Measurements from ENCODE around the gene EAF2.
"Not testable (repeated sequence)": the region's sequence is repeated elsewhere in the genome, so short reads cannot be mapped to it uniquely, and the experiment has no call there.

Gene EAF2

DNA sequence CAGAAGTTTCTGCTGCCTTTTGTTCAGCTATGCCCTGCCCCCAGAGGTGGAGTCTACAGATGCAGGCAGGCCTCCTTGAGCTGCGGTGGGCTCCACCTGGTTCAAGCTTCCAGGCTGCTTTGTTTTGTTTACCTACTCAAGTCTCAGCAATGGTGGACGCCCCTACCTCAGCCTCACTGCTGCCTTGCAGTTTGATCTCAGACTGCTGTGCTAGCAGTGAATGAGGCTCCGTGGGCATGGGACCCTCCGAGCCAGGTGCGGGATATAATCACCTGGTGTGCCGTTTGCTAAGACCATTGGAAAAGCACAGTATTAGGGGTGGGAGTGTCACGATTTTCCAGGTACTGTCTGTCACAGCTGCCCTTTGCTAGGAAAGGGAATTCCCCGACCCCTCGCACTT, 28.2 kb downstream of the EAF2 start:
- not testable (repeated sequence) for DNase-seq (ENCODE audit: low spot score)

DNA sequence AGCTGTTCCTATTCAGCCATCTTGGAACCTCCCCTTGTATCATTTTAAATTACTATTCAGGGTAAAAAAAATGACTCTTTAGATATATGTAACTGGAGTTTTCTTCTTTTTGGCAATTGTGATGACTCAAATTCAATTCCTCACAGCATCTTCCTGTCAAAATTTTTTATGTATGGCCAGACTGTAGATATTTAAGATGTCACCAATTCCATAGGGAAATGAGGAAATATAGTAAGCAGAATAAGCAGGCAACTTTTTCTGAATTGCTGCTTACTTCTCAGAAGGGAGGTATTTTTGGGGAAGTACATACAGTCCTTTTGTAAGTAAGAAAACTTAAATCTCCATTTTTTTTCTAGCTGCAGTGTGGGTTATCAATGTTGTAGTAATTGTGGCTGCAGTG, 28.8 kb downstream of the EAF2 start:
- no peak for DNase-seq (ENCODE audit: low spot score)

DNA sequence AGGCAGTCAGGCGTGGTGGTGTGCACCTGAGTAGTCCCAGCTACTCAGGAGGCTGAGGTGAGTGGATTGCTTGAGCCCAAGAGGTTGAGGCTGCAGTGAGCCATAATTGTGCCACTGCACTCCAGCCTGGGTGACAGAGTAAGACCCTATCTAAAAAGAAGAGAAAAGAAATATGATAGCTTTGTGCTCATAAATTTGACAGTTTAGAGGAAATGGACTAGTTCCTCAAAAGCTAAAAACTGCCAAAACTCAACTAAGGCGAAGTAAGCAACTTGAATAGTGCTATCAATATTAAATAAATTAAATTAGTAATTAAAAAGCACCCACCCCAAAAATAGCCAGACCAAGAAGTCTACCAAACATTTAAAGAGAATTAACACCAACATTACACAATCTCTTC, 34.7 kb downstream of the EAF2 start:
- DNase-seq (ENCODE audit: low spot score), result no peak

DNA sequence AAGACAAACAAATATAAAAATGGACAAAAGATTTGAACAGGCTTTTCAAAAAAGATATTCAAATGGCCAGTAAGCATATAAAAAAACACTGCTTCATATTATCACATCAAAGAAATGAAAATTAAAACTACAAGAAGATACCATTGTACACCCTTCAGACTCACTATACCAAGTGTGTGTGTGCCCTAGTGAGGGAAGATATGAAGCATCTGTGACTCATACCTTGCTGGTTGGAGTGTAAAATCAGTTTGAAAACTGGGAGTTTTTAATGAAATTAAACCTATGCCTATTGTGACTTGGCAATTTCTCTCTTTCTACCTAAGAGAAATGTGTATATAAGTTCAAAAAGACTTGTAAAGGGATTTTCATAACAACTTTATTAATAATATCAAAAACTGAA, 35.7 kb downstream of the EAF2 start:
- no peak for DNase-seq (ENCODE audit: low spot score)

DNA sequence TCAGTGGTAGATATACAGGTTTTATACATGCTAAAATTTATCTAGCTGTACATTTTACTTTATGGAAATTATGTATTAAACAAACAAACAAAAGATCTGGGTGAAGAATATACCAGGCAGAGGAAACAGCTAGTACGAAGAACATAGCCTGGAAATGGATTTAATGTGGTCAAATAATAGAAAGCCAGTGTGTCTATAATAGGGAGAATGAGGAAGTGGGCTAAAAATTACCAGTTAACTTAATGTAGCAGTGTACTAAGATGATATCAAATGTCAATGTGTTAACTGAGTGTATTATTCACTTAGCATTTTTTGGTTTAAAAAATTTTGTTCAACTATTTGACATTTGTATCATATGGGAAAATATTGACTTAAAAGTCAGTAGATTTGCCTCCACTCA, 36.4 kb downstream of the EAF2 start:
- DNase-seq (ENCODE audit: low spot score), result no peak

DNA sequence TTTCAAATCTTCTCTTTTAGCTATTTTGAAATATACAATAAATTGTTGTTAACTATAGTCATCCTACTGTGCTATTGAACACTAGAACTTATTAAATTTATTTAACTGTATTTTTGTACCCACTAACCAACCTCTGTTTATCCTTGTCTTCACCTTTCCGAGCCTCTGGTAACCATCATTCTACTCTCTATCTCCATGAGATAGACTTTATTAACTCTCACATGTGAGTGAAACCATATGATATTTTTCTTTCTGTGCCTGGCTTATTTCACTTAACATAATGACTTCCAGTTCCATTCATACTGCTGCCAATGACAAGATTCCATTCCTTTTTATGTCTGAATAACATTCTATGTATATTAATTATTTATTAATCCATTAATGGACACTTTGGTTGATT, 43.4 kb downstream of the EAF2 start:
- DNase-seq (ENCODE audit: low spot score), result no peak

DNA sequence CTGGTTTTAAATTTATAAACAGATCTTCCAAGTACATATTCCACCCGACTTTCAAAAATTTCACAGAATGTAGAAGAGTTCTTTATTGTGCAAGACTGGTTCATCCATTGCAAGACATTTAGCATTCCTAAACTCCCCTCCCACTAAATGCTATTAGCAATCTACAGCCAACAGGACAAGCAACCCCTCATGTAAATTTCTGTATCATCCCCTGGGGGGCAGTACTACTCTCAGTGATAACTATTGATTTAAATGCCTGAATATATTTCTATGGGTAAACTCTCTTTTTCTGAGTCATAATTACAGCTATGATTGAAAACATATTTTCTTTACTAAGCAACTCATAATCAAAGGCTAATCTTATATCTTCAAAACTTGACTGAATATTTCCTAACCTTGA, 48.5 kb downstream of the EAF2 start:
- DNase-seq (ENCODE audit: low spot score), result no peak

DNA sequence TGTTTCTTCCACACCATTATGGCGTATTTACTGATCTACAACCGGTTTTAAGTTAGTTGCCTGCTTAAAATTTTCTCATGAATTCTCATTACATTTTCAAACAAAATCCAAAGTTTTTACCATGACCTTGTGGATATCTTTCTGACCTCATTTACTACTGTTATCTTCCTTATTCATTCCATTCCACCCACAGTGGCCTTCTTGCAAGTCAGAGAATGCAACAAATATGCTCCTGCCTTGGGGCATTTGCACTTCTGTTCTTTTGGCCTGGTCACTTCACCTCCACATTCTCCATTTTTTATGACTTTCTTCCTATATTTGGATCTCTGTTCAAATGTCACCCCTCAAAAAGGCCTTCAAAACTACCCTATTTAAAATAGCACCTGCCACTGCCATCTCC, 50.4 kb downstream of the EAF2 start:
- DNase-seq (ENCODE audit: low spot score), result no peak

DNA sequence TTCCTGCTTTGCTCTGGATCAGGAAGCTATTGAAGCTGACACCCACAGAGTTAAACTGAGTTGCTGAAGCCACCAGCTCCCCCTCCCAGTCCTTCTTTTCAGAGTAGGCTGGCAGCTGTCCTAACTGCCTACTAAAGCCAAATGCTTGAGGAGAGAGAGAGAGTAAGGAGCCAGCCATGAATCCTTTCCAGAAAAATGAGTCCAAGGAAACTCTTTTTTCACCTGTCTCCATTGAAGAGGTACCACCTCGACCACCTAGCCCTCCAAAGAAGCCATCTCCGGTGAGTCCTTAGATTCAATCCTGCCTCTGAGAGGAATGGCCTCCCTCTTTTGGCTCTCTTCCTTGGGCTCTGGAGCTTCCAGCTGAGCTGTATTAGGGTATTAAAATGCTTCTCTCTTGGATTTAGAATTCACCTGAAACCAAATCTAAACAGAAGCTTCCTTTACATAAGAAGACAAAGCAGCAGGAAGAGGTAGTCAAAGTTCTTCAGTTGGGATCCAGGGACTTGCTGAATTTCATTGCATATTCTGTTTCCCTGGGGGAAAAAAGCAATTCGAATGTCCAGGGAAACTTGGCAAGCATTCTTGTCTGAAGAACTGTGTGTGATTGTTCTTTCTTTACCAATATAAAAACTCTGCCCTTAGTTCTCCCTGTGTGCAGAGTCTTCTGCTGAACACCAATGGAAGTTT, 59.4 kb downstream of the EAF2 start, which contains the start of gene SLC15A2:
SLC15A2 (plus strand) TSS at position 101 of the 690 bp plus-strand sequence; CDS start at position 177, 76 bp downstream.
- DNase-seq (ENCODE audit: low spot score), result no peak

DNA sequence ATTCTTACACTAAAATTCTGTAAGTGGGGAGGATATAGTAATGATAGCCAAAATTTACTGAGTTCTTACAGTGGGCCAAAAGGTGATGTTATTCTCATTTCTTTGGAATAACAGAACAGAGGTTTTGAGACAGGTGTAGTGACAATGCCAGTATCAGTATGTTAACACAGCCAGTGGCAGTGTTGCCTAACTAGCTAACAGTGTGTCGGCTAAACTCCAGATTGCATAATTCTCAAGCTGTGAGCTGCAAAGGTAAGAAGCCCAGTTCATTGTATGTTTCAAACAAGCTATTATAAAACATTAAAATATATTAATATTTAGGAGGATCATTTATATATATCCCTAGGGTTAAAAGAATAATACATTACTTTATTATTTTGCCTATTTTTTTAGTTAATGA, 60.1 kb downstream of the EAF2 start:
- no peak for DNase-seq (ENCODE audit: low spot score)

DNA sequence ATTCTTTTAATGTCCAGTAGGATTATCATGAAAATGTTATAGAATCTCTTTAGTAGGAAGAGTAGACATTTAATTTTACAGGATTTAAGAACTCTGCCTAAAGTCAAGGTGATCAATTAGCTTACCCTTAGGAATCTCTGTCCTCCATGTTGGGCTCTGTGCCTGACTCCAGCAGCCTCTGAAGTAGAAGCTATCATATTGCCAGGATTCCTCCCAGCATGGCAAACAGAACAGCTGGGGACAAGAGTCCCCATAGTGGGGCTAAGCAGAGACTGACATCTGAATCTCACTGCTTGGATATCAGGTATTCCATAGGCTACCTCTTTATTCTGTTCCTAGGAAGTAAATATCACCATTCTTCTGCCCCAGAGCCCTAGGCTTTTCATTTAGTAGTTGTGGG, 60.7 kb downstream of the EAF2 start:
- DNase-seq (ENCODE audit: low spot score), result no peak

DNA sequence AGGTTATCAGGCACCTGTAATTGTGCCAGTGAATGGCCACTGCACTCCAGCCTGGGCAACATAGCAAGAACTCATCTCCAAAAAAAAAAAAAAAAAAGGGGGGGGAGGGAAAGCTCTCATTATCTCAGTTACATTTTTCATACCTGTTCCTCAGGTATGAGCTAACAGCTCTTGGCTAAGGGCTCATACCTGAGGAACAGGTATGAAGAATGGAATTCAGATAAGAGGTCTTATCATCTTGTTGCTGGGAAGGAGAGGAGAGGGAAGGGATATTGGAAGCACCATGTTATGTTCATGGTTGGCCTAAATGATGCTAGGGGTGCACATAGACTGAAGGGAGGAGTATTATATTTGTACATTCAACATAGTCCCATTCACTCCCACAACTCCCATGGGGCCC, 61.8 kb downstream of the EAF2 start:
- DNase-seq (ENCODE audit: low spot score), result no peak

DNA sequence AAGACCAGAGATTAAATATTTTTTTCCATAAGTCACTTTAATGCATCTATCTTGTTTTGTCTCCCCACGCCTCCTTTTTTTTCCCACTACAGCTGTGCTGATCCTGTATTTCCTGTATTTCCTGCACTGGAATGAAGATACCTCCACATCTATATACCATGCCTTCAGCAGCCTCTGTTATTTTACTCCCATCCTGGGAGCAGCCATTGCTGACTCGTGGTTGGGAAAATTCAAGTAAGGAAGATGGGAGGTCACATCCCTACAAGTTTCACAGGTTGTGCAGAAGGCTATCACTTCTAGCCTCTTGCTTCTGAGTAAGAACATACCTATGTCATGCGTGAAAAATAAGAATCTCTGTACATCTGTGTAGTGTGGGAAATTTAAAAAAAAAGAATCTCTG, 62.3 kb downstream of the EAF2 start:
- DNase-seq (ENCODE audit: low spot score), result no peak

DNA sequence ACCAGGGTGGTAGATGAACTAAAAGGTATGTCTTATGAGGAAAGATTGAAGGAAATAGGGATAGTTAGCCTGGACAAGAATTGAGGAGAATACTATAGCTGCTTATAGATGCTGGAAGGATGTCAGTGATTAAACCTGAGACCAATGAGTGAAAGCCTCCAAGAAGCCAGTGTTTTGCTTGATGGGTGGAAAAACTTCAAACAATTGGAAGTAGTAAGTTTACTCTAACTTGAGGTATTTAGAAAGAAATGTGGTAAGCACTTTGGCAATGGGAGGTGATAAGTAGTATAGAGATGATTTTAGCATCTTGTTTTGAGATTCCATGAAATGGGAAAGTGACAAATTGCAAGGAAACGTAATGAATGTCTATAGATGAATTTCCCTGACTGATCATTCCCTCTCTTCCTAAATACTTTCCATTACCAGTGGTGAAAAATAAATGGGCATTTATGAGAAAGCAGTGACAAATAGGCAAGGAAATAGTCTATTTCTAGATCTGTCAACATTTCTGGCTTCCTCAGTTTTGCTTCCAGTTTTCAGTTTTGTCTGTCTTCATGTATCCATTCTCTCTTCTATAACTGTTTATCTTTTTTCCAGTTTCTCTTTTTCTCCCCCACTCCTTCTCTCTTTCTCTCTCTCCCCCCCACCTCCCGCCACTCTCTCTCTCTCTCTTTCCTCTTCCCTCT, 78.4 kb downstream of the EAF2 start:
- no peak for DNase-seq (ENCODE audit: low spot score)

DNA sequence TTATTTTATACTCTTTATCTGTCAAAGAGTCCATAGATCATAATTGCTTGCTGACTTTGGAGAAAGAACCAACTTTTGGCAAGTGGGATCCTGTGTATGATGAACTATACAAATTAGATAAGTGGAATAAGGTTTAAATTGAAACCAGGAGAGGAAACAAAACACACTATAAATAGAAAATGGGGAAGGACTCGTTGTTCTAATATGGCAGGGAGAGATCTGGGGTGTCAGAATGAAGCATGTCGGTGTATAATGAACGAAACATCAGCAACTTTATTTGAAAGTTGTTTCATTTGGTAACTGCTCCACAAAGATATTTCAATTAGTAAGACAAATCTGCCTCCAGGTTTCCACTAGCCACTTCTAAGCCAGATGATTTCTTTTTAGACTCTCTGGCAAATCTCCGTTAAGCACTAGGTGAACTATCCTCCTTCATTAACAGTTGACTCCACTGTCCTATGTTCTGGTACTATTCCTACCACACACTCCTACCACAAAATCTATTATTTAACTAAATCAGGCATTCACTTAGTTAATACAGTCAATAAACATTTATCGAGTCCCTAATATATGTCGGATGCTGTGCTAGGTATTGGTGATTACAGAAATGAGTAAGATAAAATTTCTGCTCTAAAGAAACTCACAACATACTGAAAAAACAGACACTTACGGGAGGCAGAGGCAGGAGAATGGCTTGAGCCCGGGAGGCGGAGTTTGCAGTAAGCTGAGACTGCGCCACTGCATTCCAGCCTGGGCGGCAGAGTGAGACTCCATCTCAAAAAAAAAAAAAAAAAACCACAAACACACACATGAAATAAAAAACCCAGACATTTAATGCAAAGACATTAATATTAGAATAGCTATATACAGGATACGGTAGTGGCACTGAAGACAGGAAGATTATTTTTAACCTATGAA, 79.3 kb downstream of the EAF2 start:
- DNase-seq (ENCODE audit: low spot score), result no peak

DNA sequence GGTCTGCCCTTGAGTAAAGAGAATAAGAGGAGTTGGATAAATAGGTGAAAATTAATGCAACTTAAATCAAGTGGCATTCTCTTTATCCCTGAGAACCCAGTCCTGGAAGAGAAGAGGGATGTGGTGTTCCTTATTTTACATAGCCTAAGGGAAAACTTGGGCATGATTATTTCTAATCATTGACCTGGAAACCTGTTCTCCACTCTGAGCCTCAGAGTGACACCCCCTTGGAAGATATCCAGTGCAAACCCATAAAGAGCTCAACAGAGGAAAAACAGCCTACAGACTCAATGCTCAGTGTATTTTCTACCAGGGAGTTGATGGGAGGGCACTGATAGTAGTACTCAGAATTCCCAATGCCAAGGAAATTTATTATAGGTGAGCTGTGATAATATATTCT, 81.2 kb downstream of the EAF2 start:
- no peak for DNase-seq (ENCODE audit: low spot score)

DNA sequence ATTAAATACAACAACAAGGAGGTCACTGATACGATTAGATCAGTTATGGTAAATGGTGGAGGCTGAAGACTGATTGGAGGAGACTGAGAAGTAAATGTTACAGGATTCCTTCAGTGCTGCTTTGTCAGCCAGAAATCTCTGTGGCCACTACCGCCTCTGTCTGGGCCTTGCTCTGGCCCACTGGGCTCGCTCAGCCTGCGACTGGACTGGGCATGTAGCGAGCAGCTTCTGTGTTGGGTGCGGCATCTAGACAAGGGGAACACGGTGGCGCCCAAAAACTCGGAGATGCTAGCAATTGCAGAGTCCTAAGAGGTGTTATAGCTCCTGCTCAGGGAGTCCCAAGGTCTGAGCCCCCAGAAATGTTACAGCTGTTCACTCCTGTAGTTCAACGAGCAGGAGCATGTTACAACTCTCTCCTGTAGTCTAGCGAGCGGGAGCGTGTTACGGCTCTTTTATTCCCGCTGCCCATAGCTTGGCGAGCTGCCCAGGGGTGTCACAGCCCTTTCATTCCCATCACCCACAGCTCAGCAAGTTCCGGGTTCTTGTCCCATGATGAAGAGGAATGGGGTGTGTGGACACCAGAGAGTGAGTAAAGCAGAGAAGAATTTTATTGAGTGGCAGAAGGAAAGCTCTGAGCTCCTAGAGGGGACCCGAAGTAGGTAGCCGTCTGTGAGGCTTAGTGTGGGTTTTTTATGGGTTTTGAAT, 83.9 kb downstream of the EAF2 start:
- DNase-seq (ENCODE audit: low spot score), result no peak

DNA sequence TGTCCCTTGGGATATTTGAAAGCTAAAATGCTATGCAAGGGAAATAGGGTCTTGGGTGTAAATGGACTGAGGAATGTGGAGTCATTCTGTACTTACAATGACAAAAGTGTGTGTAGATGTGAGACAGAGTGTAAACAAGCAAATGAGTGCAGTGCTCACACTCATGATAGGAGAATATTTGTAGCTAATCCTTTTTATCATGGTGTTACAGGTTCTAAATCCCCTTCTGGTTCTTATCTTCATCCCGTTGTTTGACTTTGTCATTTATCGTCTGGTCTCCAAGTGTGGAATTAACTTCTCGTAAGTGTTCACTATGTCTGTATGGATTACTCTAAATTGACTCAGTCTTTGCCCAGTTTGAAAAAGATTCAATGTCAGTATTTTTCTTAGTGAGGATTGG, 89.7 kb downstream of the EAF2 start:
- no peak for DNase-seq (ENCODE audit: low spot score)

DNA sequence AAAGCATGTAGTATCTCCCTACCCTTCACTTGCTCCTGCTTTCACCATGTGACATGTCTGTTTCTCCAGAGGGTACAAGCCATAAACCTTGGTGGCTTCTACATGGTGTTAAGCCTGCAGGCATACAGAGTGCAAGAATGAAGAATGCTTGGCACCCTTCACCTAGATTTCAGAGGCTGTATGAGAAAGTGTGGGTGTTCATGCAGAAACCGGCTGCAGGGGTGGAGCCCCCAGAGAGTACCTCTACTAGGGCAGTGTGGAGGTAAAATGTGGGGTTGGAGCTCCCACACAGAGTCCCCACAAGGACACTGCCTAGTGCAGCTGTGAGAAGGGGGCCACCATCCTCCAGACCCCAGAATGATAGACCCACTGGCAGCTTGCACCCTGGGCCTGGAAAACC, 91.4 kb downstream of the EAF2 start:
- DNase-seq (ENCODE audit: low spot score), result no peak

Measured in left forelimb (tissue), 1 donor.